Measurements from ENCODE around the gene IGFL2. TPM values are rescaled to one million over a fixed set of nuclear protein-coding genes. Genes with fewer than 3 reads are reported as not detected.
A peak's percentile ranks its signal among the peaks of the same experiment; 100 is the strongest.

Gene IGFL2
- total RNA-seq, 1 experiment from 2014 or later = not detected

DNA sequence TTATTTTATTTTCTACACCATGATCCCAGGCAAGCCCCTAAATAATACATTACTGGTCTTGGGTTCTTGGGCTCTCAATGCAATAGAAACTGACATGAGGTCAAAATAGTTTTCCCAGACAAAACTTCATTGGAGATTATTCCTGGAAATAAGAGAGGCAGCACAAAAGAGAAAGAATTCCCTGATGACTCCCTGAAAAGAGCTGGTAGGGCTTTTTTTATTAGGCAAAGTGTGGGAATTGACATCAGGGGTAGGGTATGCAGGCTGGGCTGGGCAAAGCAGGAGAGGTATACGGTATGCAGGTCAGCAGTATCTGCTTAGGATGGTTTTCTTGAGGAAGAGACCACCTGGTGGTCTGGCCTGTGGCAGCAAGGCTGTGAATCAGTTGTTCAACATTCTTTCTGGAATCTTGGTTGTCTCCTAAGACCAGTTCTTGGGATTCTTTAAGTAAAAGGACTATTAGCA lies 14.2 kb upstream of the IGFL2 start:
- Histone ChIP-seq H3K4me2 (ENCODE audit: low read length) (peak overlapping the region; percentile 44), H3K9ac (ENCODE audit: low read length) (0 out of 2 replicates have a peak overlapping the region, but pooled peaks have one; percentile 15), H3K4me3 (replicated peaks in 1 of 2; ENCODE audit: low read depth in 1 of 2, low read length in 2 of 2) (no peak overlapping the region), H3K9me3 (ENCODE audit: control insufficient read depth in 1 of 2, insufficient read depth in 1 of 2, low read depth in 1 of 2, low read length in 2 of 2) (no peaks in the 10 kb centered on the region), H3K36me3 (ENCODE audit: control insufficient read depth in 1 of 2, insufficient read depth in 2 of 2, low read length in 2 of 2) (no peaks in the 10 kb centered on the region), H4K20me1 (ENCODE audit: insufficient read depth) (no peaks in the 10 kb centered on the region), H3K27ac (ENCODE audit: low read depth, low read length) (peak overlapping the region; percentile 73), H3K79me2 (ENCODE audit: insufficient read depth, low read length) (no peaks in the 10 kb centered on the region), H3K9me2 (ENCODE audit: insufficient read depth) (no peaks in the 10 kb centered on the region), H2AFZ (ENCODE audit: low read depth, low read length, poor library complexity, severe bottlenecking) (no peak overlapping the region), H3K4me1 (ENCODE audit: control insufficient read depth in 1 of 2, insufficient read depth in 2 of 2, low read length in 2 of 2) (peaks cover 19 to 29% of the 10 kb centered on the region in 2 experiments), H3K27me3 (ENCODE audit: insufficient read depth, low read length) (no peaks in the 10 kb centered on the region)
- TF ChIP-seq TCF7L2 (IDR thresholded peaks at IDR 0.05; ENCODE audit: borderline replicate concordance, extremely low read depth, insufficient read depth, insufficient read length) = no peak
- no peak for TF ChIP-seq CEBPB (IDR thresholded peaks at IDR 0.05; ENCODE audit: low read depth)
- TF ChIP-seq EZH2 (IDR thresholded peaks at IDR 0.05) = no peak
- TF ChIP-seq EGR1 (IDR thresholded peaks at IDR 0.05; ENCODE audit: low read depth) = no peak
- TF ChIP-seq YY1 (IDR thresholded peaks at IDR 0.05; ENCODE audit: extremely low read depth, insufficient replicate concordance, low read depth, low read length) = no peak
- TF ChIP-seq, protein P1, sequence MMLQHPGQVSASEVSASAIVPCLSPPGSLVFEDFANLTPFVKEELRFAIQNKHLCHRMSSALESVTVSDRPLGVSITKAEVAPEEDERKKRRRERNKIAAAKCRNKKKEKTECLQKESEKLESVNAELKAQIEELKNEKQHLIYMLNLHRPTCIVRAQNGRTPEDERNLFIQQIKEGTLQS (IDR thresholded peaks at IDR 0.05) = no peak
- TF ChIP-seq POLR2AphosphoS5 (IDR thresholded peaks at IDR 0.05; ENCODE audit: low read depth, low read length) = no peak
- TF ChIP-seq RAD21 (IDR thresholded peaks at IDR 0.05; ENCODE audit: low read depth) = no peak
- no peak for TF ChIP-seq SP1 (IDR thresholded peaks at IDR 0.05; ENCODE audit: low read depth)
- TF ChIP-seq, protein P2, sequence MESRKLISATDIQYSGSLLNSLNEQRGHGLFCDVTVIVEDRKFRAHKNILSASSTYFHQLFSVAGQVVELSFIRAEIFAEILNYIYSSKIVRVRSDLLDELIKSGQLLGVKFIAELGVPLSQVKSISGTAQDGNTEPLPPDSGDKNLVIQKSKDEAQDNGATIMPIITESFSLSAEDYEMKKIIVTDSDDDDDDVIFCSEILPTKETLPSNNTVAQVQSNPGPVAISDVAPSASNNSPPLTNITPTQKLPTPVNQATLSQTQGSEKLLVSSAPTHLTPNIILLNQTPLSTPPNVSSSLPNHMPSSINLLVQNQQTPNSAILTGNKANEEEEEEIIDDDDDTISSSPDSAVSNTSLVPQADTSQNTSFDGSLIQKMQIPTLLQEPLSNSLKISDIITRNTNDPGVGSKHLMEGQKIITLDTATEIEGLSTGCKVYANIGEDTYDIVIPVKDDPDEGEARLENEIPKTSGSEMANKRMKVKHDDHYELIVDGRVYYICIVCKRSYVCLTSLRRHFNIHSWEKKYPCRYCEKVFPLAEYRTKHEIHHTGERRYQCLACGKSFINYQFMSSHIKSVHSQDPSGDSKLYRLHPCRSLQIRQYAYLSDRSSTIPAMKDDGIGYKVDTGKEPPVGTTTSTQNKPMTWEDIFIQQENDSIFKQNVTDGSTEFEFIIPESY (IDR thresholded peaks at IDR 0.05; ENCODE audit: extremely low read depth, insufficient replicate concordance, low read length) = no peak
- BruUV-seq (replicated peaks) = TSS peak; percentile 60
- intact Hi-C loops (cut with micrococcal nuclease) = no loop called here
- DNase-seq (ENCODE audit: low read depth, low spot score) = no peak
- ATAC-seq = peak; percentile 27; the same call in 1 of the 2 replicates
- ChIA-PET RAD21 (ENCODE audit: low non-redundant PET in 1 of 2, low total read pairs in 2 of 2, uncharacterized antibody in 2 of 2, unreplicated experiment in 2 of 2) (interaction anchor here in 1 of 2 experiments (0.6 kb wide), 1 partner anchor 115 kb away, joined by 3 read pairs; no protein-coding TSS in a partner anchor), CTCF (no interaction called here), POLR2A (no interaction called here)
